Esophagus muscularis mucosa (tissue), 4 donors: ENCODE data around the gene SCFD2.

ENCODE experiments used
- CTCF ChIP-seq, 3 experiments: fragments of 200-600 bp in 2 of 3; fragments of 450-650 bp in 1 of 3; sonication (generic) in 2 of 3; IDR thresholded peaks; one replicate each; pipeline ENCODE4 v1.5.1; 2017 to 2019; ENCODE audit warnings: antibody characterized with exemption in 3 of 3, mild to moderate bottlenecking in 2 of 3, moderate library complexity in 1 of 3
- EP300 ChIP-seq: sonication (generic); formaldehyde crosslinking; IDR thresholded peaks from one replicate; pipeline ENCODE4 v1.6.1; 2017; ENCODE audit warnings: antibody characterized with exemption
- POLR2A ChIP-seq: fragments of 450-650 bp; IDR thresholded peaks from one replicate; pipeline ENCODE4 v1.6.1; 2017; ENCODE audit warnings: antibody characterized with exemption, moderate library complexity, mild to moderate bottlenecking, low read depth
- POLR2AphosphoS5 ChIP-seq, 2 donors: sonication (generic); formaldehyde crosslinking; IDR thresholded peaks; one replicate each; pipeline ENCODE4 v1.6.1; 2017; ENCODE audit warnings: antibody characterized with exemption in 2 of 2

DNA sequence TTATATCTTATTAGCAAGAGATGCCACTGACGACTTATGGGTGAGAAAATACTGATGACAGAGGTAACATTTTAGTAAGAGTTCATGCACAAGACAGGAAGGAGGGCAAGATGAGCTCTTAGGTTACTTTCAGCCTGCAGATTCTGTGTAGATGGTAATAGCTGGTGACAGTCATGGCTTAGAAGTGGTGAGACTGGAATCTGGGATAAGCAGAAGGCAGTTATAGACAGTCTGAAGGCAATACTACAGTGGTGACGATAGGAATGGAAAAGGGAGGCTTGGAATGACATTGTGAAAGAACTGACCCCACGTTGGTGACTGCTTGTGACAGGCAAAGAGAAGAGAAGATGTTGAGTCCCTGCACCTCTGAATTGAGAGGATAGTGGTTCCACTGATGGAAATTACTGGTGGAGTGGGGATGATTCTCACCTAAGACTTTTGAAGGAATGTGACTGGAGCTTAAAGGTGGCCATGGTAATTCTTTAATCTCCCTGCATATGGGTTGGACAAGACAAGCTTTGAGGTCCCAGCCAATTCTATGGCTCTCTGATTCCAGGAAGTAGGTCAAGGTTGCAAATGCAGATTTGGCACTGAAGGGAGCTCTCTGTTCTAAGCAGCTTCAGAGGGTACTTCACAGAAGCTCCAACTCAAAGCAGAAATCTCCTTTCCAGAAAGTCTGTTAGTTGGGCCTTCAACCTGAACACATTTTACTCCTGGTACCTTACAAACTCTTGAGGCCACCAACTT, 404.0 kb downstream of the SCFD2 start:
- TF ChIP-seq POLR2AphosphoS5 (IDR thresholded peaks at IDR 0.05) = no peak
- no peak for TF ChIP-seq CTCF (IDR thresholded peaks at IDR 0.05)
- no peak for TF ChIP-seq POLR2A
- TF ChIP-seq EP300 = no peak
